Osteoblast (primary cell): Measurements from ENCODE around the gene AIDA. TPM values are rescaled to one million over a fixed set of nuclear protein-coding genes. Genes with fewer than 3 reads are reported as not detected.
A peak's percentile ranks its signal among the peaks of the same experiment; 100 is the strongest.

Source experiments
- DNase-seq: peaks from one replicate; pipeline ENCODE4 v3.0.0; 2011; ENCODE audit warnings: low spot score, mixed read lengths; ENCODE audit not compliant: insufficient read length; ENCODE audit errors: missing footprints
- H2AFZ ChIP-seq: 2 replicates; pipeline ENCODE4 v1.6.0; 2011; ENCODE audit warnings: mild to moderate bottlenecking, low read length
- H3K27ac ChIP-seq: 2 replicates; pipeline ENCODE4 v1.5.1; 2011; ENCODE audit warnings: mild to moderate bottlenecking, low read depth, low read length, moderate library complexity
- H3K27me3 ChIP-seq: 2 replicates; pipeline ENCODE4 v1.6.0; 2012; ENCODE audit warnings: mild to moderate bottlenecking, control low read depth, inconsistent platforms, low read length, moderate library complexity; ENCODE audit not compliant: insufficient read depth
- H3K36me3 ChIP-seq: 2 replicates; pipeline ENCODE4 v1.5.1; 2011; ENCODE audit warnings: mild to moderate bottlenecking, low read length, control low read depth, moderate library complexity; ENCODE audit not compliant: insufficient read depth
- H3K4me1 ChIP-seq: 2 replicates; pipeline ENCODE4 v1.5.1; 2011; ENCODE audit warnings: mild to moderate bottlenecking, low read length, control low read depth, moderate library complexity; ENCODE audit not compliant: insufficient read depth
- H3K4me2 ChIP-seq: 2 replicates; pipeline ENCODE4 v1.6.0; 2011; ENCODE audit warnings: mild to moderate bottlenecking, low read length; ENCODE audit not compliant: insufficient read depth
- H3K4me3 ChIP-seq: fragments of 200-600 bp; sonication (generic); 3 replicates; pipeline ENCODE4 v1.5.1; 2012; ENCODE audit warnings: mild to moderate bottlenecking, low read length, inconsistent platforms; ENCODE audit not compliant: insufficient read depth
- H3K79me2 ChIP-seq: 2 replicates; pipeline ENCODE4 v1.6.0; 2012; ENCODE audit warnings: mild to moderate bottlenecking, low read length, control low read depth, inconsistent platforms; ENCODE audit not compliant: insufficient read depth
- H3K9me3 ChIP-seq: 2 replicates; pipeline ENCODE4 v1.5.1; 2011; ENCODE audit warnings: low read depth, low read length, control low read depth
- H4K20me1 ChIP-seq: 2 replicates; pipeline ENCODE4 v1.6.0; 2012; ENCODE audit warnings: mild to moderate bottlenecking, low read length, control low read depth; ENCODE audit not compliant: insufficient read depth
- total RNA-seq: library from RNA; depleted of rRNA; stranded (reverse); fragments of >200 nt; gene quantifications from 2 replicates; pipeline ENCODE4 v1.2.3, GENCODE V29; 2012
- TF ChIP-seq, protein P1 (sequence below): IDR thresholded peaks from 2 replicates; pipeline ENCODE4 v1.5.1; 2011; ENCODE audit warnings: mild to moderate bottlenecking, low read depth, low read length, moderate library complexity; ENCODE audit errors: extremely low read depth

Gene AIDA
- total RNA-seq, 1 donor = 45.6 TPM

DNA sequence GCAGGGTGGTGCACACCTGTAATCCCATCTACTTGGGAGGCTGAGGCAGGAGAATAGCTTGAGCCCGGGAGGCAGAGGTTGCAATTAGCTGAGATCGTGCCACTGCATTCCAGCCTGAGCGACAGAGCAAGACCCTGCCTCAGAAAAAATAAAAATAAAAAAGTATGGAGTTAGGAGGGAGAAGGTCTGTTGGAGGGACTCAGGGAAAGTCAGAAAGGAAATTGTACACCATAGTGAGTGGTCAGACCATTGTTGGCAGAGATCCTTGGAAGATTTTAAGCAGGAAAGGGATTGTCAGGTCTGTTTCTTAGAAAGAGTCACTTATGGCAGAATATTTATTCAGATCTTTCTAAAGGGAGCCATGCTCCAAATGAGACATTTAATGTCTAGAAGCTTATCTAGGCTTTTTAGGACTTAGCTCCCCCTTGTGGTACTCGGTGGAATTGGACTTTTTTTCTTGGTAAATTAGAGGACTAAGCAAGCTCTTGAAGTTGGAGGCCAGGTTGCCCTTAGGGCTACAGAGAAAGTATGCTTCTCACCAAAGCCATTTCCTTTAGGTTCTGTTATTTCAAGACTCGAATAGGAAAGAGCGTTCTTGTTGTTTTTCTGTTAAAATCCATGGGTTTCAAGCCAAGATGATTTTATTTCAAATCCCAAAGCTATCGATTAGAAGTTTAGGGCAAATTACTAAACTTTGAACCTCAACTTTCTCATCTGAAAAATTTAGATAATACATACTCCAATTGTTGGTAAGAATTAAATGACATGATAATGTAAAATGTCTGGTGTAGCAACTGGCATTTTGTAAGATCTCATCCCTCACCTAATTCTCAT lies 77.9 kb downstream of the AIDA start:
- Histone ChIP-seq H3K27ac (peak overlapping the region; percentile 18), H3K4me1 (peaks cover 10% of the 10 kb centered on the region), H3K9me3 (no peaks in the 10 kb centered on the region)

DNA sequence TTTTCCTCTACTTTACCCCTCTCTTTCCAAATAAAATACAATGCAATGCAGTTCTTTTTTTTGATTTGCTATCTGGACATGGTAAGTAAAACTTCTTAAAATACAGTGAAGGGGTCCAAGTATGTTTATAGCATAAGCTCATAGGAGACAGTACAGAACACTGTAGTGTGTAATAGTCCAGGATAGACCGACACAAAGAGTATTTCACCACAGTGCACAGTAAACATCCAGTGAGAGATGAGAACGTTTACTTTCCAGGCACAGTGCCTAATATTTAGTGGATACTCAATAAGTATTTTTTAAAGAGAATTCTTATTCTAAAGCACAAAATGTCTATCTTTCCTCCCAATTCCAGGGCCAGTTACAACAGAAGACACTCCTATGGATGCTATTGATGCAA lies 79.5 kb downstream of the AIDA start:
- H3K4me1 ChIP-seq = peaks cover 15% of the 10 kb centered on the region
- H3K36me3 ChIP-seq = peaks cover 60% of the 10 kb centered on the region

More for the DNA sequence above, 77.9 kb downstream of the AIDA start:
- no peak overlapping the region for H3K4me2 ChIP-seq
- H3K4me3 ChIP-seq = no peak overlapping the region
- H3K27me3 ChIP-seq = no peaks in the 10 kb centered on the region
- no peaks in the 10 kb centered on the region for H4K20me1 ChIP-seq
- TF ChIP-seq, protein P1, sequence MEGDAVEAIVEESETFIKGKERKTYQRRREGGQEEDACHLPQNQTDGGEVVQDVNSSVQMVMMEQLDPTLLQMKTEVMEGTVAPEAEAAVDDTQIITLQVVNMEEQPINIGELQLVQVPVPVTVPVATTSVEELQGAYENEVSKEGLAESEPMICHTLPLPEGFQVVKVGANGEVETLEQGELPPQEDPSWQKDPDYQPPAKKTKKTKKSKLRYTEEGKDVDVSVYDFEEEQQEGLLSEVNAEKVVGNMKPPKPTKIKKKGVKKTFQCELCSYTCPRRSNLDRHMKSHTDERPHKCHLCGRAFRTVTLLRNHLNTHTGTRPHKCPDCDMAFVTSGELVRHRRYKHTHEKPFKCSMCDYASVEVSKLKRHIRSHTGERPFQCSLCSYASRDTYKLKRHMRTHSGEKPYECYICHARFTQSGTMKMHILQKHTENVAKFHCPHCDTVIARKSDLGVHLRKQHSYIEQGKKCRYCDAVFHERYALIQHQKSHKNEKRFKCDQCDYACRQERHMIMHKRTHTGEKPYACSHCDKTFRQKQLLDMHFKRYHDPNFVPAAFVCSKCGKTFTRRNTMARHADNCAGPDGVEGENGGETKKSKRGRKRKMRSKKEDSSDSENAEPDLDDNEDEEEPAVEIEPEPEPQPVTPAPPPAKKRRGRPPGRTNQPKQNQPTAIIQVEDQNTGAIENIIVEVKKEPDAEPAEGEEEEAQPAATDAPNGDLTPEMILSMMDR = peak; percentile 91
- peaks cover 52% of the 10 kb centered on the region for H3K36me3 ChIP-seq
- H2AFZ ChIP-seq = no peak overlapping the region
- DNase-seq = no peak
- peaks cover 3% of the 10 kb centered on the region for H3K79me2 ChIP-seq

DNA sequence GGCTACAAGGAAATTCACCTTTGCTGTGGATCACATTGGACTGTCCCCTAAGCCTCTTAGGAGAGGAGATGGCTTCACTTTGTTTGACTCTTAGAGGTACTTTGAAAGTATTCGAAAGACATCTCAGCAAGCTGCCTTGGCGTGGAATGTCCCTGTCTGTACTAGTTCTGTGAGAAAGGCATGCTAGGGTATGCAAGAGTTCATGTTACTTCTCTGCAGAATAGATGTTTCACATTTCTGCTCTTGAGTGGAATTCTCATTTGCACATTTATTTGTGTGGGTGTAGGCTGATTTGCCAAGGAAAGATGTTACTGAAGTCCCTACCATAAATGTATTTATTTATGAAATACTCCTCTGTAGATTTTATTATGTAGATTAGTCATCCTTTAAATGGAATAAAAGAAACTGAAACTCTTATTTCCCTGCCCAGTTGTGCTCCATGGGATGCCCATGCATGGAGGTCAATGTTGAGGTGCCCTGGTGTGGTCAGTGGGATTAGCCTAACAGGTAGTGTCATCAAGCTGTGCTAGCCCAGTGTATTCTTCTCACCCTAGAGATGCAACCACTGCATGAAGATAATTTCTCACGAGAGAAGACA lies 80.6 kb downstream of the AIDA start:
- no peaks in the 10 kb centered on the region for H3K9me3 ChIP-seq
- H3K4me2 ChIP-seq = no peak overlapping the region
- no peak overlapping the region for H3K4me3 ChIP-seq
- TF ChIP-seq, protein P1 = no peak
- no peaks in the 10 kb centered on the region for H4K20me1 ChIP-seq
- H3K27me3 ChIP-seq = no peaks in the 10 kb centered on the region
- peak overlapping the region; percentile 38 for H3K27ac ChIP-seq
- H3K79me2 ChIP-seq = peaks cover 3% of the 10 kb centered on the region
- H2AFZ ChIP-seq = no peak overlapping the region
- no peak for DNase-seq
- H3K4me1 ChIP-seq = peaks cover 24% of the 10 kb centered on the region
- H3K36me3 ChIP-seq = peaks cover 57% of the 10 kb centered on the region

More for the DNA sequence above, 79.5 kb downstream of the AIDA start:
- Histone ChIP-seq H4K20me1 (no peaks in the 10 kb centered on the region), H3K27ac (no peak overlapping the region), H3K27me3 (no peaks in the 10 kb centered on the region), H3K79me2 (peaks cover 3% of the 10 kb centered on the region), H3K4me3 (no peak overlapping the region), H2AFZ (no peak overlapping the region), H3K4me2 (no peak overlapping the region), H3K9me3 (no peaks in the 10 kb centered on the region)
- TF ChIP-seq, protein P1 = no peak
- DNase-seq = no peak

DNA sequence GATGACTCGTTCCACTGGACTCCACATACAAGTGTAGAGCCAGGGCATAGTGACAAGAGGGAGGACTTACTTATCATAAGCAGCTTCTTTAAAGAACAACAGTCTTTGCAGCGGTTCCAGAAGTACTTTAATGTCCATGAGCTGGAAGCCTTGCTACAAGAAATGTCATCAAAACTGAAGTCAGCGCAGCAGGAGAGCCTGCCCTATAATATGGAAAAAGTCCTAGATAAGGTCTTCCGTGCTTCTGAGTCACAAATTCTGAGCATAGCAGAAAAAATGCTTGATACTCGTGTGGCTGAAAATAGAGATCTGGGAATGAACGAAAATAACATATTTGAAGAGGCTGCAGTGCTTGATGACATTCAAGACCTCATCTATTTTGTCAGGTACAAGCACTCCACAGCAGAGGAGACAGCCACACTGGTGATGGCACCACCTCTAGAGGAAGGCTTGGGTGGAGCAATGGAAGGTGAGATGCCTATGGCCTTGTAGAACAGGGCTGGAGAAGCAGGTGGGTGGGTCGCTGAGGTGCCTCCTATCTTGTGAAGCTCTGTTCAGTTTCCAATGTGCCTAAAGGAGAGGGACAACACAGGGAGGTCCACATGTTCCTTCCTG lies 82.3 kb downstream of the AIDA start:
- H3K36me3 ChIP-seq = peaks cover 51% of the 10 kb centered on the region
- peaks cover 25% of the 10 kb centered on the region for H3K4me1 ChIP-seq
- TF ChIP-seq, protein P1 = no peak
- H2AFZ ChIP-seq = no peak overlapping the region
- no peaks in the 10 kb centered on the region for H3K27me3 ChIP-seq
- H3K27ac ChIP-seq = peak overlapping the region; percentile 63
- DNase-seq = no peak
- H3K9me3 ChIP-seq = no peaks in the 10 kb centered on the region
- no peak overlapping the region for H3K4me3 ChIP-seq
- H4K20me1 ChIP-seq = no peaks in the 10 kb centered on the region
- peak overlapping the region; percentile 29 for H3K4me2 ChIP-seq
- no peaks in the 10 kb centered on the region for H3K79me2 ChIP-seq
